HepG2 (cell line): Measurements from ENCODE around the gene PTH. TPM values are rescaled to one million over a fixed set of nuclear protein-coding genes. Genes with fewer than 3 reads are reported as not detected.

ENCODE experiments used
- ATAC-seq: fragments of 200-7000 bp; cut with Tn5 transposase; 3 replicates; pipeline ENCODE4 v1.9.1; 2020; ENCODE audit warnings: mild to moderate bottlenecking, moderate library complexity
- BruUV-seq: library from RNA; stranded (reverse); fragments of 400-500 nt; replicated peaks from 2 replicates; lab custom pipeline; 2021; lab: Mats Ljungman, UMichigan
- CTCF ChIA-PET: fragments of 300-600 bp; formaldehyde crosslinking; extraction: SDS; loops from one replicate; lab custom pipeline; 2021; ENCODE audit warnings: low total read pairs, inconsistent platforms, low intra/inter-chr PET ratio; lab: Yijun Ruan, JAX
- POLR2A ChIA-PET: fragments of 350-600 bp; sonication (Branson Sonifier 250); formaldehyde crosslinking; loops from one replicate; lab custom pipeline; 2020; ENCODE audit warnings: antibody characterized with exemption, inconsistent platforms; lab: Yijun Ruan, JAX
- DNase-seq: peaks from one replicate; pipeline ENCODE4 v3.0.0-alpha.2; 2015; ENCODE audit warnings: low spot score
- FAIRE-seq: peaks from 3 replicates; lab custom pipeline; 2011; peaks lifted over from hg19 to GRCh38; lab: Jason Lieb, UNC
- H2AFZ ChIP-seq: one replicate; pipeline ENCODE4 v1.6.1; 2011; ENCODE audit warnings: low read length, inconsistent platforms
- H3K27ac ChIP-seq: fragments of 300-600 bp; 3 replicates; pipeline ENCODE4 v1.8.0; 2011; ENCODE audit warnings: mixed run types, mild to moderate bottlenecking, mixed read lengths, low read length, inconsistent platforms; ENCODE audit not compliant: insufficient read depth; ENCODE audit errors: extremely low read length
- H3K27me3 ChIP-seq, 2 experiments: fragments of 200-600 bp in 1 of 2; 2 replicates in 1 of 2; 3 replicates in 1 of 2; pipeline versions ENCODE4 v1.6.0 to v1.8.0; 2011; ENCODE audit warnings: low read length in 2 of 2, mild to moderate bottlenecking in 2 of 2, moderate library complexity in 2 of 2, inconsistent platforms in 1 of 2; ENCODE audit not compliant: insufficient read depth in 2 of 2, control insufficient read depth in 1 of 2
- H3K36me3 ChIP-seq, 2 experiments: fragments of 200-600 bp in 1 of 2; replicated peaks in 1 of 2; 2 replicates in 1 of 2; 3 replicates in 1 of 2; pipeline versions ENCODE4 v1.5.1 to v1.8.0; 2011; ENCODE audit warnings: low read length in 2 of 2, inconsistent platforms in 1 of 2; ENCODE audit not compliant: insufficient read depth in 2 of 2, control insufficient read depth in 1 of 2
- H3K4me1 ChIP-seq: 2 replicates; pipeline ENCODE4 v1.5.1; 2012; ENCODE audit warnings: low read length, inconsistent platforms; ENCODE audit not compliant: insufficient read depth
- H3K4me2 ChIP-seq: 2 replicates; pipeline ENCODE4 v1.6.0; 2011; ENCODE audit warnings: low read depth, low read length, inconsistent platforms
- H3K4me3 ChIP-seq, 3 experiments: fragments of 200-600 bp in 1 of 3; sonication (generic), shearing (Covaris generic) in 1 of 3; replicated peaks in 1 of 3; 2 replicates each; pipeline ENCODE4 v1.5.1; 2011 to 2016; ENCODE audit warnings: low read length in 3 of 3, inconsistent platforms in 2 of 3, low read depth in 2 of 3, mild to moderate bottlenecking in 2 of 3, control low read depth in 1 of 3, mixed read lengths in 1 of 3; ENCODE audit not compliant: insufficient read depth in 1 of 3
- H3K79me2 ChIP-seq: one replicate; pipeline ENCODE4 v1.6.1; 2011; ENCODE audit warnings: low read length, inconsistent platforms; ENCODE audit not compliant: insufficient read depth
- H3K9ac ChIP-seq: 2 replicates; pipeline ENCODE4 v1.6.0; 2011; ENCODE audit warnings: mild to moderate bottlenecking, low read depth, low read length, inconsistent platforms; ENCODE audit not compliant: insufficient read depth
- H3K9me3 ChIP-seq: 2 replicates; pipeline ENCODE4 v1.5.1; 2012; ENCODE audit warnings: mild to moderate bottlenecking, low read length
- H4K20me1 ChIP-seq: 2 replicates; pipeline ENCODE4 v1.6.0; 2011; ENCODE audit warnings: inconsistent platforms, mild to moderate bottlenecking, low read length, moderate library complexity; ENCODE audit not compliant: insufficient read depth
- ARNTL ChIP-seq: sonication (generic); formaldehyde crosslinking; IDR thresholded peaks from 2 replicates; pipeline ENCODE4 v1.4.0; 2020; ENCODE audit warnings: mild to moderate bottlenecking, missing genetic modification reagents
- BORCS8-MEF2B ChIP-seq: sonication (generic); formaldehyde crosslinking; IDR thresholded peaks from 2 replicates; pipeline ENCODE4 v1.8.0; 2022; ENCODE audit warnings: mild to moderate bottlenecking, missing genetic modification reagents
- HMG20B ChIP-seq: conservative IDR thresholded peaks from 2 replicates; pipeline ENCODE4 v1.6.1; 2016; ENCODE audit warnings: missing genetic modification reagents, missing compliant biosample characterization
- NFYC ChIP-seq: IDR thresholded peaks from 2 replicates; pipeline ENCODE4 v1.6.1; 2016; ENCODE audit warnings: missing genetic modification reagents, missing compliant biosample characterization
- ZBTB46 ChIP-seq: sonication (generic); formaldehyde crosslinking; IDR thresholded peaks from 2 replicates; pipeline ENCODE4 v1.4.0; 2020; ENCODE audit warnings: mild to moderate bottlenecking, missing genetic modification reagents, borderline replicate concordance
- ZNF230 ChIP-seq: sonication (generic); formaldehyde crosslinking; IDR thresholded peaks from 2 replicates; pipeline ENCODE4 v1.4.0; 2020; ENCODE audit warnings: mild to moderate bottlenecking, missing genetic modification reagents
- ZSCAN21 ChIP-seq: sonication (generic); formaldehyde crosslinking; IDR thresholded peaks from 2 replicates; pipeline ENCODE4 v1.8.0; 2022; ENCODE audit warnings: mild to moderate bottlenecking, missing genetic modification reagents, moderate library complexity, borderline replicate concordance
- WGBS: methylation state at CpG from one replicate; pipeline ENCODE4 v1.1.6; 2017; ENCODE audit warnings: low lambda C conversion rate; 5-methylcytosine and 5-hydroxymethylcytosine counted together
- in situ Hi-C: cut with HindIII; loops from 2 replicates; pipeline ENCODE4 v1.10.0; 2017; ENCODE audit warnings: low pct_unique_long_range_greater_than_20kb; ENCODE audit not compliant: extremely low pct_ligation_motif_present
- intact Hi-C: fragments of 100-400 bp; cut with micrococcal nuclease; formaldehyde crosslinking; loops from one replicate; pipeline ENCODE4 v1.10.0; 2022; ENCODE audit not compliant: unreplicated experiment
- polyA plus RNA-seq, 8 experiments: library from polyadenylated mRNA; depleted of rRNA in 3 of 8; stranded (reverse) in 7 of 8; unstranded in 1 of 8; fragments of >200 nt; fragmentation: Illumina TruSeq in 4 of 8; extraction: Trizol in 4 of 8; gene quantifications; 2 replicates each; pipeline versions ENCODE4 v1.2.1 to v1.2.3, GENCODE V29; 2011 to 2016; ENCODE audit warnings: low read depth in 4 of 8, missing spikeins in 1 of 8, mixed read lengths in 1 of 8; ENCODE audit not compliant: insufficient read depth in 1 of 8
- total RNA-seq, 5 experiments: library from RNA; depleted of rRNA; stranded (reverse); fragments of >200 nt; fragmentation: Illumina TruSeq; extraction: Trizol; gene quantifications; 2 replicates each; pipeline ENCODE4 v1.2.3, GENCODE V29; 2016; ENCODE audit warnings: low read depth in 1 of 5
- TF ChIP-seq, protein P1 (sequence below): IDR thresholded peaks from 2 replicates; pipeline ENCODE4 v1.6.1; 2016; ENCODE audit warnings: low read depth, control low read depth

PTH gene
- total and polyA plus RNA-seq, 2 of the 13 experiments (the other 11 are each of a cell fraction or from before 2014, with no cell fraction given), result not detected

DNA sequence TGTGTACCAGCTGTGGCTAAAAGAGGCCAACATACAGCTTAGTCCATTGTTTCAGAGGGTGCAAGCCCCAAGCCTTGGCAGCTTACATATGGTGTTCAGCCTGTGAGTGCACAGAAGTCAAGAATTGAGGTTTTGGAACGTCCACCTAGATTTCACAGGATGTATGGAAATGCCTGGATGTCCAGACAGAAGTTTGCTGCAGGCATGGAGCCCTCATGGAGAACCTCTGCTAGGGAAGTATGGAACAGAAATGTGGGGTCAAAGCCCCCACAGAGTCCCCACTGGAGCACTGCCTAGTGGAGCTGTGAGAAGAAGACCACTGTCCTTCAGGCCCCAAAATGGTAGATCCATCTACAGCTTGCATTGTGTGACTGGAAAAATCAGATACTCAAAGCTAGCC lies 42.2 kb upstream of the PTH start:
- POLR2A ChIA-PET, result no interaction called here
- no TSS peak for BruUV-seq
- WGBS, result 0% methylated on average over 1 of the region's 1 CpG
- H3K9ac ChIP-seq, result no peak overlapping the region
- TF ChIP-seq HMG20B (CRISPR knock-in tag), result no peak
- no peak for TF ChIP-seq ZBTB46 (CRISPR knock-in tag)
- TF ChIP-seq NFYC, result no peak
- TF ChIP-seq ARNTL (CRISPR knock-in tag), result no peak
- TF ChIP-seq, protein P1, sequence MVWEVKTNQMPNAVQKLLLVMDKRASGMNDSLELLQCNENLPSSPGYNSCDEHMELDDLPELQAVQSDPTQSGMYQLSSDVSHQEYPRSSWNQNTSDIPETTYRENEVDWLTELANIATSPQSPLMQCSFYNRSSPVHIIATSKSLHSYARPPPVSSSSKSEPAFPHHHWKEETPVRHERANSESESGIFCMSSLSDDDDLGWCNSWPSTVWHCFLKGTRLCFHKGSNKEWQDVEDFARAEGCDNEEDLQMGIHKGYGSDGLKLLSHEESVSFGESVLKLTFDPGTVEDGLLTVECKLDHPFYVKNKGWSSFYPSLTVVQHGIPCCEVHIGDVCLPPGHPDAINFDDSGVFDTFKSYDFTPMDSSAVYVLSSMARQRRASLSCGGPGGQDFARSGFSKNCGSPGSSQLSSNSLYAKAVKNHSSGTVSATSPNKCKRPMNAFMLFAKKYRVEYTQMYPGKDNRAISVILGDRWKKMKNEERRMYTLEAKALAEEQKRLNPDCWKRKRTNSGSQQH (CRISPR knock-in tag), result no peak
- no peak for TF ChIP-seq BORCS8-MEF2B (CRISPR knock-in tag)
- no peak for TF ChIP-seq ZNF230 (CRISPR knock-in tag)
- TF ChIP-seq ZSCAN21 (CRISPR knock-in tag), result no peak
- TF ChIP-seq, all 625 proteins: peak for 0
- H3K27ac ChIP-seq, result no peak overlapping the region
- H3K9me3 ChIP-seq, result peaks cover 26% of the 10 kb centered on the region
- H3K79me2 ChIP-seq, result no peaks in the 10 kb centered on the region
- no peak overlapping the region for H3K4me3 ChIP-seq
- ATAC-seq (no peak), FAIRE-seq (no peak), DNase-seq (no peak)
- H2AFZ ChIP-seq, result no peak overlapping the region
- CTCF ChIA-PET, result no interaction called here
- no peaks in the 10 kb centered on the region for H4K20me1 ChIP-seq
- H3K36me3 ChIP-seq, result no peaks in the 10 kb centered on the region
- intact Hi-C loops (no loop called here), in situ Hi-C loops (no loop called here)
- no peaks in the 10 kb centered on the region for H3K27me3 ChIP-seq
- H3K4me1 ChIP-seq, result no peaks in the 10 kb centered on the region
- no peak overlapping the region for H3K4me2 ChIP-seq
